ENCODE results near the gene PAH. TPM values are rescaled to one million over a fixed set of nuclear protein-coding genes. Genes with fewer than 3 reads are reported as not detected.

The PAH gene
- total and polyA plus RNA-seq, 5 donors from 2014 or later, result not detected

DNA sequence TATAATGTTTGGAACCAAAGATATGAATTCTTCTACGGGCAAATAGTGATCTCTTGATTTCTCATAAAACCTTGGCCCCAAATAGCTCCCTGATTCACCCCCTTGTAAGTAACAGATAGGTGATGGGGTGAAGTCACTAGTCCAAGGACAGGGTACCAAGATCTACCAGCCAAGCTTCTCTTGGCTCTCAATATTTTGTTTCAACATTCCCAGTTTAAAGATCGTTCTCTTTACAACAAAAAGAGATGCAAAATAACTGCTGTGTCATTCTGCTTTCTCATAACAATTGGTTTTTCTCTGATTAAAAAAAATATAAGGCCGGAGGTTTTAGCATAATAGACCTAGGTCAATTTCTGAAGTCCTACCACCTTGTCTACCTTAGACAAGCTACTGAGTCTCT, 11.8 kb downstream of the PAH start:
- Histone ChIP-seq H3K4me1 (ENCODE audit: control insufficient read depth, insufficient read depth, low read length, poor library complexity, severe bottlenecking) (no peaks in the 10 kb centered on the region), H3K36me3 (ENCODE audit: control insufficient read depth, insufficient read depth, low read length) (no peaks in the 10 kb centered on the region), H3K9me3 (ENCODE audit: control insufficient read depth in 2 of 2, low read length in 2 of 2) (no peaks in the 10 kb centered on the region), H3K4me3 (ENCODE audit: low read depth, low read length) (no peak overlapping the region), H3K27ac (ENCODE audit: insufficient read depth, low read length, poor library complexity, severe bottlenecking) (no peak overlapping the region), H3K27me3 (ENCODE audit: control insufficient read depth, insufficient read depth, low read length) (no peaks in the 10 kb centered on the region)
- DNase-seq (no peak), ATAC-seq (ENCODE audit: low read depth in 2 of 2) (no peak)
- H3K4me1 Mint-ChIP-seq, result no peaks in the 10 kb centered on the region
- H3K4me3 Mint-ChIP-seq, result no peak overlapping the region
- peaks cover 0 to 2% (median 0%) of the 10 kb centered on the region in 7 donors for H3K9me3 Mint-ChIP-seq
- H3K27ac Mint-ChIP-seq, result no peak overlapping the region
- H3K27me3 Mint-ChIP-seq, result no peaks in the 10 kb centered on the region
- H3K36me3 Mint-ChIP-seq, result no peaks in the 10 kb centered on the region

DNA sequence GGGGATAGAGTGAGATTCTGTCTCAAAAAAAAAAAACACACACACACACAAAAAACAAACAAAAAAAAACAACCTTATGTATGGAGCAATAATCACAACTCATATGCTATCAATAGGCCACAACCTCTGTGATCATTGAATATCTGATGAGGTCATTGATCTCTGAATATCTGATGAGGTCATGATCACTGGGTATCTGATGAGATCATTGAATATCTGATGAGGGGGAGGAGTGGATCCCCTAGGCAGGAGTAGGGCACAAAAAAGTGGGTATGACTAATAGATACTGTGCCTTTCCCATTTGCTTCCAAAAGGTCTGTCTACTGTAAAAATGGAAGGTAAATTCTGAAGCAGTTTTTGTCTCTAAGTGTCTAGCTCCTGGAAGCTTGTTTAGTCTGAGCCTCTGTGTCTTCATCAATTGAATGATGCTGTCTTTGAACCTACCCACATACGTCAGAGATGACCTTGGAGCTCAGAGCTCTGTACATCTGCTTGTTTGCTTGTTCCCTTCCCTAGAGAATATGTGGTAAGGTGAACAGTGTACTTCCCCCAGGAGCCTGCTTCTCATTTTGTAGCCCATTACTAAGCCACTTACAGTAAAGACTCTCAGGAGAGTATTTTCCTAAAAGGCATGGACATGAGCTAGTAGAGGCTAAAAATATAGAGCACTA, 13.6 kb downstream of the PAH start:
- Histone ChIP-seq H3K27me3 (ENCODE audit: control insufficient read depth, insufficient read depth, low read length) (no peaks in the 10 kb centered on the region), H3K4me1 (ENCODE audit: control insufficient read depth, insufficient read depth, low read length, poor library complexity, severe bottlenecking) (no peaks in the 10 kb centered on the region), H3K27ac (ENCODE audit: insufficient read depth, low read length, poor library complexity, severe bottlenecking) (no peak overlapping the region), H3K9me3 (ENCODE audit: control insufficient read depth in 2 of 2, low read length in 2 of 2) (no peaks in the 10 kb centered on the region), H3K36me3 (ENCODE audit: control insufficient read depth, insufficient read depth, low read length) (no peaks in the 10 kb centered on the region), H3K4me3 (ENCODE audit: low read depth, low read length) (no peak overlapping the region)
- Mint-ChIP-seq H3K9me3 (peaks cover 0 to 2% (median 0%) of the 10 kb centered on the region in 7 donors), H3K27ac (no peak overlapping the region), H3K36me3 (no peaks in the 10 kb centered on the region), H3K4me1 (no peaks in the 10 kb centered on the region), H3K4me3 (no peak overlapping the region), H3K27me3 (no peaks in the 10 kb centered on the region)
- ATAC-seq (ENCODE audit: low read depth in 2 of 2) (no peak), DNase-seq (no peak)

DNA sequence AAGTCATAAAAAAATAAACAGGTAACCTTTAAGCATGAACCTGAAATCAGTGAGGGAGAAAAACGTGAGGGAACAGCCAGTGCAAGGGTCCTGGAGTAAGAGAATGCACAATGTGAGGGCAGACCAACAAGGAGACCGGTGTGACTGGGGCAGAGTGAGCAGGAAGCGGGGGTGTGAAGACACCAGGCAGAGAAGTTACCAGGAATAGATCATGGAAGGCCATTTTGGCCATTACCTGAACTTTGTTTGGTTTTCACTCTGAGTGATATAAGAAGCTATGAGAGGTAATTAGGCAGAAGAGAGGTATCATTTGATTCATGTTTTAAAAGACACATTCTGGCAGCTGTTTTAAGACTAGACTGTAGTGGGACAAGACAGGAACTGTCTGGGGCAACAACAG, 15.0 kb downstream of the PAH start:
- H3K9me3 ChIP-seq (ENCODE audit: control insufficient read depth in 2 of 2, low read length in 2 of 2), result no peaks in the 10 kb centered on the region
- no peak overlapping the region for H3K4me3 ChIP-seq (ENCODE audit: low read depth, low read length)
- Mint-ChIP-seq H3K27ac (no peak overlapping the region), H3K27me3 (no peaks in the 10 kb centered on the region), H3K4me3 (no peak overlapping the region), H3K9me3 (peaks cover 0 to 2% (median 0%) of the 10 kb centered on the region in 7 donors), H3K36me3 (no peaks in the 10 kb centered on the region), H3K4me1 (no peaks in the 10 kb centered on the region)
- H3K36me3 ChIP-seq (ENCODE audit: control insufficient read depth, insufficient read depth, low read length), result no peaks in the 10 kb centered on the region
- ATAC-seq (ENCODE audit: low read depth in 2 of 2) (no peak), DNase-seq (no peak)
- H3K27ac ChIP-seq (ENCODE audit: insufficient read depth, low read length, poor library complexity, severe bottlenecking), result no peak overlapping the region
- no peaks in the 10 kb centered on the region for H3K4me1 ChIP-seq (ENCODE audit: control insufficient read depth, insufficient read depth, low read length, poor library complexity, severe bottlenecking)
- no peaks in the 10 kb centered on the region for H3K27me3 ChIP-seq (ENCODE audit: control insufficient read depth, insufficient read depth, low read length)

DNA sequence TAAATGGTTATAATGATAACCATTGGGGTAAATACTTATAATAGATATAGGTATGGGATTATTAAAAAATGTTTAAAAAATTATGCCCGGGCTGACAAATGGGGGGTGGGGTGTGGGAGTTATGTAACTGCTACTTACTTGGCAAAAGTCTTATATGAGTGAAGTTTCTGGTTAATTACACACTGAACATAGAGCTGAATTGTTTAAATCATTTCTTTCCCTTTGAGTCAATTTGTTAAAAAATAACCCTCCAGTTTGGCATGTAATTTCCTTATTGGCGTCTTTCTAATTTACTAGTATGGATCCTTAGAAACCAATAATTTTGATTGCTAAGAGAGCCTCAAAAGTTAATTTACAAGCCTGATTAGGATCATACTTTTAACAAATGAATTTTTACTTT, 16.7 kb downstream of the PAH start:
- Mint-ChIP-seq H3K27ac (no peak overlapping the region), H3K9me3 (peaks cover 0 to 2% (median 0%) of the 10 kb centered on the region in 7 donors), H3K27me3 (peaks cover 6% of the 10 kb centered on the region), H3K4me3 (no peak overlapping the region), H3K4me1 (no peaks in the 10 kb centered on the region), H3K36me3 (no peaks in the 10 kb centered on the region)
- ATAC-seq (ENCODE audit: low read depth in 2 of 2) (no peak), DNase-seq (no peak)
- Histone ChIP-seq H3K27me3 (ENCODE audit: control insufficient read depth, insufficient read depth, low read length) (no peaks in the 10 kb centered on the region), H3K4me1 (ENCODE audit: control insufficient read depth, insufficient read depth, low read length, poor library complexity, severe bottlenecking) (no peaks in the 10 kb centered on the region), H3K4me3 (ENCODE audit: low read depth, low read length) (no peak overlapping the region), H3K9me3 (ENCODE audit: control insufficient read depth in 2 of 2, low read length in 2 of 2) (no peaks in the 10 kb centered on the region), H3K36me3 (ENCODE audit: control insufficient read depth, insufficient read depth, low read length) (no peaks in the 10 kb centered on the region), H3K27ac (ENCODE audit: insufficient read depth, low read length, poor library complexity, severe bottlenecking) (no peak overlapping the region)

DNA sequence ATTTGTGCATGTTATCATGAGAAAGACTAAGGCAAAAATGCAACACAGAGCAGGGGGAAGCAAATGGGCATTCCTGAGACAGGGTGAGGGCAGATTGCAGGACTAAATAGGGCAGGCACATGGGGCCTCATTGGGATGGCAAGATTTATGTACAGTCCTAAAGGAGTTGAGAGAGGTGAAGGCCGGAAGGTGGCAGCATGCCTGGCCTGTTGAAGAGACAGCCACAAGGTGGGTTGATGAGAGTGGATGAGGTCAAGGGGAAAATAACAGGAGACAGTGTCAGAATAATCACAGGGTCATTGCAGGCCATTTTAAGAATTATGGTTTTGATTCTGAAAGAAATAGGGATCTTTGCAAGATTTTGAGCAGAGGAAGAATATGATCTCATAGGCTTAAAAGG, 21.0 kb downstream of the PAH start:
- Histone ChIP-seq H3K36me3 (ENCODE audit: control insufficient read depth, insufficient read depth, low read length) (no peaks in the 10 kb centered on the region), H3K4me3 (ENCODE audit: low read depth, low read length) (no peak overlapping the region), H3K27ac (ENCODE audit: insufficient read depth, low read length, poor library complexity, severe bottlenecking) (no peak overlapping the region), H3K4me1 (ENCODE audit: control insufficient read depth, insufficient read depth, low read length, poor library complexity, severe bottlenecking) (no peaks in the 10 kb centered on the region), H3K27me3 (ENCODE audit: control insufficient read depth, insufficient read depth, low read length) (no peaks in the 10 kb centered on the region), H3K9me3 (ENCODE audit: control insufficient read depth in 2 of 2, low read length in 2 of 2) (no peaks in the 10 kb centered on the region)
- no peaks in the 10 kb centered on the region for H3K36me3 Mint-ChIP-seq
- H3K27me3 Mint-ChIP-seq, result peaks cover 6% of the 10 kb centered on the region
- H3K4me1 Mint-ChIP-seq, result no peaks in the 10 kb centered on the region
- no peak overlapping the region for H3K27ac Mint-ChIP-seq
- DNase-seq (no peak), ATAC-seq (ENCODE audit: low read depth in 2 of 2) (no peak)
- H3K9me3 Mint-ChIP-seq, result no peaks in the 10 kb centered on the region
- no peak overlapping the region for H3K4me3 Mint-ChIP-seq

DNA sequence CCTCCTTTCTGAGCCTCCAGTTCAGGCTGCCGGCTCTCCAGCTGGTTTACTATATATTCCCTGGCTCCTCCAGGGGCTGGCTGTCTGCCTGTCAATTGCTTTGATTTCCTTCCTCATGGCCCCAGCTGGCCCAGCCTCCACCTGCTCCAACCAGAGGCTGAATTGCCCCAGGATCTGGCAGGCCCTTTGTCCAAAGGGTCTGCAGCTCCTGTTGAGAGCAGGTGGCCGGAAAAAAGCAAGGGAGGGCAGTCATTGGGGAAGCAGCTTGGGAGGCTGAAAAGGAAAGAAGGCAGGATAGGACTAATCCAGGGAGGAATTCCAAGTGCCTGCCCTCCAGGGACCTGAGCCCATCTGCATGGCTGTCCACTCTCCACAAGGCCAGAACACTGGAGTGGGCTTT, 25.3 kb downstream of the PAH start:
- H3K9me3 Mint-ChIP-seq, result peaks cover 0 to 2% (median 0%) of the 10 kb centered on the region in 7 donors
- no peak for DNase-seq
- H3K36me3 Mint-ChIP-seq, result no peaks in the 10 kb centered on the region
- H3K4me3 Mint-ChIP-seq, result no peak overlapping the region
- no peak overlapping the region for H3K4me3 ChIP-seq (ENCODE audit: low read depth, low read length)
- ATAC-seq (ENCODE audit: low read depth in 2 of 2), result no peak
- no peak overlapping the region for H3K27ac ChIP-seq (ENCODE audit: insufficient read depth, low read length, poor library complexity, severe bottlenecking)
- peaks cover 15% of the 10 kb centered on the region for H3K27me3 Mint-ChIP-seq
- H3K36me3 ChIP-seq (ENCODE audit: control insufficient read depth, insufficient read depth, low read length), result no peaks in the 10 kb centered on the region
- H3K4me1 Mint-ChIP-seq, result no peaks in the 10 kb centered on the region
- no peaks in the 10 kb centered on the region for H3K9me3 ChIP-seq (ENCODE audit: control insufficient read depth in 2 of 2, low read length in 2 of 2)
- H3K27ac Mint-ChIP-seq, result no peak overlapping the region
- no peaks in the 10 kb centered on the region for H3K4me1 ChIP-seq (ENCODE audit: control insufficient read depth, insufficient read depth, low read length, poor library complexity, severe bottlenecking)
- H3K27me3 ChIP-seq (ENCODE audit: control insufficient read depth, insufficient read depth, low read length), result no peaks in the 10 kb centered on the region

DNA sequence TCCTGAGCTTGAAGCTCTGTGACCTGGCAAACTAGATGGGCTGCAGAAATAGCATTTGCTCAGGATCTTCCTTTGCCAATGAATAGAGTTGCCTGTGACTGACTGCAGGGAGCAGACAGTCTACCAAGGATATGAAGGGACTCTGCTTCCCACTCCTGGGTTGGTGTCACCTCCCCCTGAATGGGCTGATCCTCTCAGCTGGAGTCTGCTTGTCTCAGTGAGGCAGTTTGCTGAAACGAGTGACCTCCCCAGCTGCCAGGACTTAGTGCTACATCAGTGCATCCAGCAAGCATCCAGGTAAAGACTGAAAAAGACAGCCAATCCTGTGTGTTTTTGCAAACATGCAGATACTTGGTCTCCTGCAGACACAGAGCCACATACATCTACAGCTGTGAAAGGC, 28.5 kb downstream of the PAH start:
- Mint-ChIP-seq H3K4me3 (no peak overlapping the region), H3K27ac (no peak overlapping the region), H3K4me1 (no peaks in the 10 kb centered on the region), H3K36me3 (no peaks in the 10 kb centered on the region), H3K27me3 (peaks cover 9% of the 10 kb centered on the region), H3K9me3 (peaks cover 0 to 2% (median 0%) of the 10 kb centered on the region in 7 donors)
- DNase-seq (no peak), ATAC-seq (ENCODE audit: low read depth in 2 of 2) (no peak)
- no peak overlapping the region for H3K27ac ChIP-seq (ENCODE audit: insufficient read depth, low read length, poor library complexity, severe bottlenecking)
- H3K36me3 ChIP-seq (ENCODE audit: control insufficient read depth, insufficient read depth, low read length), result no peaks in the 10 kb centered on the region
- H3K9me3 ChIP-seq (ENCODE audit: control insufficient read depth in 2 of 2, low read length in 2 of 2), result no peaks in the 10 kb centered on the region
- H3K4me3 ChIP-seq (ENCODE audit: low read depth, low read length), result no peak overlapping the region
- H3K27me3 ChIP-seq (ENCODE audit: control insufficient read depth, insufficient read depth, low read length), result no peaks in the 10 kb centered on the region
- no peaks in the 10 kb centered on the region for H3K4me1 ChIP-seq (ENCODE audit: control insufficient read depth, insufficient read depth, low read length, poor library complexity, severe bottlenecking)

Measured in CD4-positive, CD25-positive, alpha-beta regulatory T cell (primary cell).